H1 (cell line): ENCODE results near the gene TMEM255B. TPM values are rescaled to one million over a fixed set of nuclear protein-coding genes. Genes with fewer than 3 reads are reported as not detected.

Experiments used
- CTCF ChIA-PET: fragments of 300-600 bp; sonication (Branson Sonifier 250); formaldehyde crosslinking; loops from one replicate; lab custom pipeline; 2021; ENCODE audit not compliant: partially characterized antibody; lab: Charles Lee
- POLR2A ChIA-PET: fragments of 300-600 bp; sonication (Branson Sonifier 250); formaldehyde crosslinking; loops from one replicate; lab custom pipeline; 2021; ENCODE audit warnings: inconsistent platforms; ENCODE audit not compliant: partially characterized antibody; lab: Charles Lee
- DNase-seq, 2 experiments: peaks; one replicate each; pipeline versions ENCODE4 v3.0.0 to v3.0.0-alpha.2; 2010 to 2022; ENCODE audit warnings: low spot score in 2 of 2, low read depth in 1 of 2, mixed read lengths in 1 of 2
- FAIRE-seq: peaks from 2 replicates; lab custom pipeline; 2011; peaks lifted over from hg19 to GRCh38; lab: Jason Lieb, UNC
- H2AFZ ChIP-seq: 2 replicates; pipeline ENCODE4 v1.8.1; 2012; ENCODE audit warnings: low read length, inconsistent platforms
- H2AK5ac ChIP-seq: 2 replicates; pipeline ENCODE4 v1.6.1; 2013; ENCODE audit warnings: low read depth, low read length
- H2BK120ac ChIP-seq: replicated peaks from 2 replicates; pipeline ENCODE3; 2013; ENCODE audit warnings: low read depth, low read length, inconsistent platforms
- H2BK12ac ChIP-seq: 2 replicates; pipeline ENCODE4 v1.6.1; 2013; ENCODE audit warnings: low read depth, low read length
- H2BK15ac ChIP-seq: 2 replicates; pipeline ENCODE4 v1.6.1; 2013; ENCODE audit warnings: low read length
- H2BK20ac ChIP-seq: 2 replicates; pipeline ENCODE4 v1.6.1; 2013; ENCODE audit warnings: low read length
- H2BK5ac ChIP-seq: 2 replicates; pipeline ENCODE4 v1.6.1; 2013; ENCODE audit warnings: low read depth, low read length
- H3K14ac ChIP-seq: 2 replicates; pipeline ENCODE4 v1.6.1; 2013; ENCODE audit warnings: inconsistent platforms; ENCODE audit not compliant: insufficient read length
- H3K18ac ChIP-seq: 2 replicates; pipeline ENCODE4 v1.6.1; 2013; ENCODE audit warnings: low read length; ENCODE audit errors: extremely low read depth
- H3K23ac ChIP-seq: 2 replicates; pipeline ENCODE4 v1.6.1; 2013; ENCODE audit warnings: inconsistent platforms; ENCODE audit not compliant: insufficient read length
- H3K23me2 ChIP-seq: 2 replicates; pipeline ENCODE4 v1.6.1; 2013; ENCODE audit warnings: low read depth, low read length
- H3K27ac ChIP-seq: 2 replicates; pipeline ENCODE4 v1.6.1; 2011; ENCODE audit warnings: low read depth, low read length, inconsistent platforms
- H3K27me3 ChIP-seq, 4 experiments: replicated peaks in 1 of 4; 1 replicate in 1 of 4; 2 replicates in 3 of 4; pipeline versions ENCODE4 v1.6.1 to v1.8.1; 2011 to 2013; ENCODE audit warnings: low read length in 3 of 4, mild to moderate bottlenecking in 3 of 4, inconsistent platforms in 2 of 4, mixed read lengths in 2 of 4, moderate library complexity in 1 of 4; ENCODE audit not compliant: control insufficient read depth in 3 of 4, insufficient read depth in 3 of 4; ENCODE audit errors: extremely low read depth in 1 of 4
- H3K36me3 ChIP-seq, 4 experiments: 2 replicates each; pipeline versions ENCODE4 v1.6.1 to v1.8.1; 2011 to 2013; ENCODE audit warnings: mild to moderate bottlenecking in 4 of 4, low read length in 3 of 4, moderate library complexity in 2 of 4, control low read depth in 1 of 4, inconsistent platforms in 1 of 4; ENCODE audit not compliant: insufficient read depth in 4 of 4, control insufficient read depth in 2 of 4
- H3K4ac ChIP-seq: replicated peaks from 2 replicates; pipeline ENCODE3; 2013; ENCODE audit warnings: low read length, low read depth, mixed read lengths, inconsistent platforms; ENCODE audit not compliant: insufficient read length
- H3K4me1 ChIP-seq, 4 experiments: replicated peaks in 1 of 4; 1 replicate in 1 of 4; 2 replicates in 3 of 4; pipeline versions ENCODE4 v1.6.1 to v1.8.1; 2011 to 2013; ENCODE audit warnings: low read length in 3 of 4, inconsistent platforms in 2 of 4, mixed read lengths in 1 of 4; ENCODE audit not compliant: insufficient read depth in 4 of 4, control insufficient read depth in 3 of 4
- H3K4me2 ChIP-seq, 2 experiments: 2 replicates each; pipeline versions ENCODE4 v1.6.1 to v1.8.1; 2011 to 2013; ENCODE audit warnings: low read depth in 2 of 2, low read length in 2 of 2, control low read depth in 1 of 2, inconsistent platforms in 1 of 2, mild to moderate bottlenecking in 1 of 2; ENCODE audit not compliant: insufficient read depth in 1 of 2
- H3K4me3 ChIP-seq, 4 experiments: fragments of 200-600, 300-600 bp in 1 of 4; sonication (generic), shearing (Covaris generic), sonication (Bioruptor Twin) in 1 of 4; 2 replicates each; pipeline versions ENCODE4 v1.5.1 to v1.8.1; 2011 to 2016; ENCODE audit warnings: low read length in 4 of 4, low read depth in 3 of 4, control low read depth in 2 of 4, inconsistent platforms in 2 of 4, mild to moderate bottlenecking in 2 of 4, mixed read lengths in 1 of 4, moderate library complexity in 1 of 4; ENCODE audit not compliant: insufficient read depth in 2 of 4; ENCODE audit errors: extremely low read depth in 1 of 4
- H3K56ac ChIP-seq: replicated peaks from 2 replicates; pipeline ENCODE3; 2013; ENCODE audit warnings: low read depth, mild to moderate bottlenecking, mixed read lengths, low read length, inconsistent platforms; ENCODE audit not compliant: insufficient read length
- H3K79me1 ChIP-seq: 2 replicates; pipeline ENCODE4 v1.6.1; 2013; ENCODE audit warnings: low read depth, low read length, control low read depth
- H3K79me2 ChIP-seq, 2 experiments: 2 replicates each; pipeline versions ENCODE4 v1.6.1 to v1.8.1; 2012 to 2013; ENCODE audit warnings: low read length in 2 of 2, mild to moderate bottlenecking in 2 of 2, inconsistent platforms in 1 of 2; ENCODE audit not compliant: insufficient read depth in 2 of 2, control insufficient read depth in 1 of 2
- H3K9ac ChIP-seq, 4 experiments: replicated peaks in 1 of 4; 1 replicate in 1 of 4; 2 replicates in 3 of 4; pipeline versions ENCODE4 v1.6.1 to v1.8.1; 2011 to 2013; ENCODE audit warnings: low read depth in 3 of 4, low read length in 3 of 4, control low read depth in 2 of 4, mild to moderate bottlenecking in 2 of 4, moderate library complexity in 2 of 4, inconsistent platforms in 1 of 4; ENCODE audit errors: extremely low read depth in 1 of 4
- H3K9me3 ChIP-seq, 2 experiments: 2 replicates each; pipeline versions ENCODE4 v1.6.1 to v1.8.1; 2012 to 2013; ENCODE audit warnings: mild to moderate bottlenecking in 2 of 2, moderate library complexity in 2 of 2, control low read depth in 1 of 2, inconsistent platforms in 1 of 2, low read depth in 1 of 2, low read length in 1 of 2, mixed read lengths in 1 of 2; ENCODE audit not compliant: insufficient read depth in 2 of 2
- H4K20me1 ChIP-seq, 2 experiments: replicated peaks in 1 of 2; 2 replicates each; pipeline versions ENCODE3 to v1.8.1; 2011 to 2013; ENCODE audit warnings: inconsistent platforms in 2 of 2, low read length in 2 of 2, mild to moderate bottlenecking in 1 of 2; ENCODE audit not compliant: insufficient read depth in 2 of 2, control insufficient read depth in 1 of 2
- H4K5ac ChIP-seq: 2 replicates; pipeline ENCODE4 v1.6.1; 2013; ENCODE audit warnings: low read length, low read depth, mixed read lengths, inconsistent platforms; ENCODE audit not compliant: insufficient read length
- H4K8ac ChIP-seq: 2 replicates; pipeline ENCODE4 v1.8.0; 2013; ENCODE audit warnings: mild to moderate bottlenecking, moderate library complexity, low read length, inconsistent platforms; ENCODE audit not compliant: insufficient read depth; ENCODE audit errors: extremely low read depth
- H4K91ac ChIP-seq: replicated peaks from 2 replicates; pipeline ENCODE3; 2013; ENCODE audit warnings: low read length, mixed read lengths, inconsistent platforms; ENCODE audit not compliant: insufficient read length
- KDM4A ChIP-seq: IDR thresholded peaks from one replicate; pipeline ENCODE4 v1.7.1; 2012; ENCODE audit warnings: low read depth, mild to moderate bottlenecking, moderate library complexity, low read length, inconsistent platforms; ENCODE audit not compliant: severe bottlenecking
- NRF1 ChIP-seq: IDR thresholded peaks from 2 replicates; pipeline ENCODE4 v1.6.1; 2011; ENCODE audit warnings: mild to moderate bottlenecking, low read depth, low read length, improper control_type of control experiment
- PHF8 ChIP-seq: fragments of 200-600 bp; sonication (generic); conservative IDR thresholded peaks from 2 replicates; pipeline ENCODE4 v1.7.1; 2012; ENCODE audit warnings: low read depth, mild to moderate bottlenecking, inconsistent platforms, low read length, moderate library complexity
- RAD21 ChIP-seq, 2 experiments: IDR thresholded peaks in 1 of 2; conservative IDR thresholded peaks in 1 of 2; 2 replicates each; pipeline ENCODE4 v1.6.1; 2011; ENCODE audit warnings: low read depth in 2 of 2, low read length in 2 of 2, improper control_type of control experiment in 1 of 2, inconsistent platforms in 1 of 2, mild to moderate bottlenecking in 1 of 2, moderate library complexity in 1 of 2
- RBBP5 ChIP-seq: IDR thresholded peaks from 2 replicates; pipeline ENCODE4 v1.7.1; 2012; ENCODE audit warnings: low read depth, mild to moderate bottlenecking, inconsistent platforms, low read length, moderate library complexity, borderline replicate concordance
- SAP30 ChIP-seq: fragments of 300-600 bp; sonication (generic); IDR thresholded peaks from 2 replicates; pipeline ENCODE4 v1.7.1; 2012; ENCODE audit warnings: low read length, moderate library complexity, mild to moderate bottlenecking, inconsistent platforms; ENCODE audit not compliant: insufficient read depth, insufficient replicate concordance
- SUZ12 ChIP-seq: fragments of 200-600 bp; sonication (generic); IDR thresholded peaks from 2 replicates; pipeline ENCODE4 v1.6.1; 2012; ENCODE audit warnings: mild to moderate bottlenecking, inconsistent platforms, low read length, moderate library complexity, mixed read lengths
- TAF1 ChIP-seq: IDR thresholded peaks from 2 replicates; pipeline ENCODE4 v1.6.1; 2011; ENCODE audit warnings: mild to moderate bottlenecking, low read depth, low read length
- WGBS, 2 experiments: shearing (Covaris generic) in 1 of 2; methylation state at CpG; one replicate each; pipeline versions ENCODE4 v1.1.6 to v1.1.7; 2013 to 2015; ENCODE audit warnings: low lambda C conversion rate in 2 of 2, mixed read lengths in 2 of 2, inconsistent platforms in 1 of 2, low coverage in 1 of 2, missing lambda C conversion rate in 1 of 2; ENCODE audit not compliant: insufficient replicate concordance in 2 of 2, insufficient coverage in 1 of 2, insufficient read length in 1 of 2; ENCODE audit errors: extremely low coverage in 1 of 2, missing lambda C conversion rate in 1 of 2; 5-methylcytosine and 5-hydroxymethylcytosine counted together
- polyA plus RNA-seq, 7 experiments: library from polyadenylated mRNA; depleted of rRNA in 3 of 7; stranded (reverse) in 5 of 7; unstranded in 2 of 7; fragments of >200 nt in 5 of 7; fragments of 200-250 nt in 2 of 7; gene quantifications; 1 replicate in 5 of 7; 2 replicates in 1 of 7; 4 replicates in 1 of 7; pipeline versions ENCODE4 v1.2.1 to v1.2.3, GENCODE V29; 2011 to 2013; ENCODE audit warnings: missing spikeins in 2 of 7, mixed read lengths in 2 of 7
- total RNA-seq: library from RNA; stranded (reverse); fragmentation: NEBNext Ultra II Directional; extraction: Animal tissue kit (Norgen Biotek cat#: 25700); gene quantifications from 2 replicates; pipeline ENCODE4 v1.2.1, GENCODE V29; 2021
- TF ChIP-seq, protein P1 (sequence below): IDR thresholded peaks from 2 replicates; pipeline ENCODE4 v1.6.1; 2012; ENCODE audit warnings: inconsistent platforms

Gene TMEM255B
- total and polyA plus RNA-seq, 2 of the 8 experiments (the other 6 are each of a cell fraction or from before 2014, with no cell fraction given), result 3.4 to 4.4 TPM

DNA sequence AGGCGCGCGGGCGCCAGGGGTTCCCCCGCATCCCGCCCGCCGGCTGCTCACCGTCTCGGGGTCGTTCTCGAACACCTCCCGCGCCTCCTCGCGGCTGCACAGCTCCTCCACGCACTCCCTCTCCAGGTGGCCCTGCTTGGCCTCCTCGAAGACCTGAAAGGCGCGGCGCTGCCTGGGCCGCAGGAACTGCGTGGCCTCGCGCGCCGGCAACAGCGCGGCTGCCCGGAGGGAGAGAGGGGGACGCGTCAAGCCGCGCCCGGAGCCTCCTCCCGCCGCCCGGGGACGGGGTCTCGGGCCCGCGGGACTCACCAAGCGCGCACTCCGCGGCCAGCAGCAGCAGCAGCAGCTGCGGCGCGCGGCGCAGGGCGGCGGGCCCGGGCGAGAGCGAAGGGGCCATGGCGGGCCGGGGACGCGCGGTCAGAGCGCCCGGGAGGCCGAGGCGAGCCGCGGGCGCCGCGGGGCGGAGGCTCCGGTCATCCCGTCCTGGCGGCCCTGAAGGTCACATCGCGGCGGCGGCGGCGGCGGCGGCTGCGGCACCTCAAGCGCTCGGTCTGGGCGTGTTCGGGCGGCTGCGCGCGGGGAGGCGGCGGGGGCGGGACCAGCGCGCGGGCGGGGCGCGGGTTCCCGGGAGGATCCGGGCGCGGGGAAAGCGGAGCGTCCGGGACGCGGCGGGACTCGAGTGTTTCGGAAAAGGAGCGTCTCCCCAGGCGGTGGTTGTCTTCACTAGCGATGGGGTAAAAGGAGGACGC lies 104.7 kb downstream of the TMEM255B start, which contains the start of gene GAS6:
GAS6 (minus strand) TSS at position 553 of the 749 bp plus-strand sequence; CDS start at position 397, 156 bp downstream.
- Histone ChIP-seq H4K20me1 (peaks cover 0 to 3% of the 10 kb centered on the region in 2 experiments), H3K27me3 (peaks cover 0 to 27% (median 18%) of the 10 kb centered on the region in 4 experiments; a peak in 6 of 7 replicates), H4K91ac (peak within 1 kb of the TSS; percentile 62), H2AFZ (peak within 1 kb of the TSS; percentile 96; the same call in 1 of the 2 replicates), H3K4me1 (peaks cover 16 to 44% (median 30%) of the 10 kb centered on the region in 4 experiments), H3K79me1 (no peaks in the 10 kb centered on the region; the same call in 1 of the 2 replicates), H2BK120ac (no peak within 1 kb of the TSS), H2BK12ac (peak within 1 kb of the TSS; percentile 75; the same call in 1 of the 2 replicates), H3K56ac (peak within 1 kb of the TSS; percentile 52), H3K18ac (peak within 1 kb of the TSS; percentile 95), H3K23me2 (peaks cover 3% of the 10 kb centered on the region), H3K4ac (no peak within 1 kb of the TSS), H3K36me3 (no peaks in the 10 kb centered on the region; a peak in 2 of 8 replicates), H4K5ac (peak within 1 kb of the TSS; percentile 36), H3K79me2 (peaks cover 6 to 9% of the 10 kb centered on the region in 2 experiments), H3K27ac (no peak within 1 kb of the TSS), H3K9me3 (0 out of 4 replicates have a peak, but pooled peaks cover 0 to 2% of the 10 kb centered on the region in 2 experiments), H3K14ac (no peak within 1 kb of the TSS), H2BK5ac (no peak within 1 kb of the TSS), H3K23ac (no peak within 1 kb of the TSS), H3K4me2 (peak within 1 kb of the TSS; percentile 62 to 91), H2BK20ac (no peak within 1 kb of the TSS), H2AK5ac (no peak within 1 kb of the TSS), H3K4me3 (peak within 1 kb of the TSS; percentile 47 to 75 (median 52)), H4K8ac (peak within 1 kb of the TSS; percentile 53), H2BK15ac (no peak within 1 kb of the TSS), H3K9ac (peak within 1 kb of the TSS; percentile 8 to 69 (median 34); a peak in 5 of 7 replicates)
- peak in 1 of 2 experiments; percentile 65 for DNase-seq
- TF ChIP-seq PHF8, result 0 out of 2 replicates have a peak, but pooled peaks have one; percentile 31
- no peak for TF ChIP-seq NRF1
- TF ChIP-seq SAP30, result no peak
- TF ChIP-seq, protein P1, sequence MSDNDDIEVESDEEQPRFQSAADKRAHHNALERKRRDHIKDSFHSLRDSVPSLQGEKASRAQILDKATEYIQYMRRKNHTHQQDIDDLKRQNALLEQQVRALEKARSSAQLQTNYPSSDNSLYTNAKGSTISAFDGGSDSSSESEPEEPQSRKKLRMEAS, result peak; percentile 36; the same call in 1 of the 2 replicates
- peak; percentile 31; the same call in 1 of the 2 replicates for TF ChIP-seq RBBP5
- TF ChIP-seq KDM4A, result peak; percentile 77
- peak in 1 of 2 experiments; percentile 4; a peak in 1 of 4 replicates for TF ChIP-seq RAD21 (IDR thresholded peaks at IDR 0.05 in 1 of 2, conservative IDR thresholded peaks at IDR 0.05 in 1 of 2; ENCODE audit: low read depth in 2 of 2, low read length in 2 of 2)
- 0 out of 2 replicates have a peak, but pooled peaks have one; percentile 2 for TF ChIP-seq TAF1
- TF ChIP-seq SUZ12, result 0 out of 2 replicates have a peak, but pooled peaks have one; percentile 34
- FAIRE-seq, result no peak
- ChIA-PET CTCF (no interaction called here), POLR2A (no interaction called here)
- WGBS, 2 experiments, result 0% methylated on average over 26 of the region's 116 CpGs; no CpG with 5 or more reads in 1 of the 2 experiments
